ENCODE data around the gene AP1G1. TPM values are rescaled to one million over a fixed set of nuclear protein-coding genes. Genes with fewer than 3 reads are reported as not detected.

The AP1G1 gene
- total and polyA plus RNA-seq, 2 of the 4 experiments (the other 2 are of a cell fraction), result 48.3 to 86.7 TPM

DNA sequence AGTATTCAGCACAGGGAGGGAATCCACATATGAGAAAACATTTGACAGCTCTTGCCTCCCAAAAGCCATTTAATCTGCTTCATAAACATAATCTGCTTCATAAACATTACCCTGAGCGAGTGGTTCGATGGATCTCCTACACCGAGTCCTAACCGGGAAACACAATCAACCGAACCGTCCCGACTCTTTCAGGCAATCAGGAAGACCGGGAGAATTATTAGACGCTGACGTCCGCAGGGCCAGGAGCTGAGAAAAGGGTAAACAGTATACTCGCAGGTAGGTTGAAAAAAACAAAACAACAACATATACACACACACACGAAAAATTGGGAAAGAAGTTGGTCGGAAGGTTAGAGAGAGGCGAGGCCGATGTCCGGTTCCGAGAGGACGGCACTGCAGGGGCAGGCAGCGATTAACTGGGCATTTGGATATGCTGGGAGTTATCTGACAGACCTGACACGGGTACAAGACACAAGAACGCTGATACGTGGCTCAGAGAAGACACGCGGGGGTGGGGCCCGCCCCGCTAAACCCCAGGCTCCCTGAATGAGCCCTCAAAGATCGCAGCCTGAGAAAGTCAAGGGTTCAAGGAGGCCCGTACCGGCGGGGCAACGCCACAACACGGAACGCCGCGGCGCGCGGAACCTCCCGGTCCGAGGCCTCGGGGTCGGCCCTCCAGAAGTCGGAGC, 585 bp downstream of the AP1G1 start:
- ChIA-PET CTCF (interaction anchor here (1.3 to 1.4 kb wide), 2 partner anchors 75 to 154 kb away, joined by 3 to 4 read pairs; no protein-coding TSS in a partner anchor), POLR2A (ENCODE audit: unreplicated experiment) (no interaction called here)
- peak; percentile 38 for ATAC-seq (ENCODE audit: low read depth)
- Histone ChIP-seq H4K8ac (ENCODE audit: low read depth in 2 of 2, low read length in 2 of 2) (peak overlapping the region; percentile 93 to 100), H3K4me2 (ENCODE audit: low read depth, low read length) (peak overlapping the region; percentile 61), H3K23ac (ENCODE audit: low read depth, low read length) (peak overlapping the region; percentile 100), H3K27me3 (ENCODE audit: control insufficient read depth, insufficient read depth, low read length) (no peaks in the 10 kb centered on the region), H3K18ac (ENCODE audit: low read depth, low read length) (no peak overlapping the region; the same call in 1 of the 2 replicates), H3K4ac (ENCODE audit: low read depth, low read length) (peak overlapping the region; percentile 100), H2AK5ac (ENCODE audit: low read depth, low read length) (peak overlapping the region; percentile 70), H3K9me3 (ENCODE audit: control insufficient read depth, insufficient read depth, low read length) (no peaks in the 10 kb centered on the region), H2BK120ac (ENCODE audit: low read depth, low read length) (peak overlapping the region; percentile 62), H2BK15ac (ENCODE audit: low read depth, low read length) (0 out of 3 replicates have a peak overlapping the region, but pooled peaks have one; percentile 13), H3K56ac (ENCODE audit: extremely low read depth, insufficient read depth, low read length) (peak overlapping the region; percentile 100), H2AFZ (replicated peaks; ENCODE audit: low read length, poor library complexity) (peak overlapping the region; percentile 99), H2AK9ac (replicated peaks; ENCODE audit: low read depth, low read length, poor library complexity) (peak overlapping the region; percentile 95), H3K79me1 (ENCODE audit: low read depth in 1 of 2, low read length in 2 of 2) (peaks cover 0 to 28% of the 10 kb centered on the region in 2 experiments; a peak in 3 of 4 replicates), H2BK20ac (ENCODE audit: low read depth, low read length) (no peak overlapping the region), H4K5ac (ENCODE audit: low read depth, low read length) (peak overlapping the region; percentile 69), H3K36me3 (ENCODE audit: control insufficient read depth, insufficient read depth, low read length) (no peaks in the 10 kb centered on the region; the same call in 1 of the 2 replicates), H3K4me1 (ENCODE audit: control insufficient read depth, insufficient read depth, low read length) (peaks cover 10% of the 10 kb centered on the region), H4K91ac (ENCODE audit: insufficient read depth, low read depth, low read length) (peak overlapping the region; percentile 99), H3K4me3 (ENCODE audit: insufficient read depth, low read depth, low read length) (peak overlapping the region; percentile 61), H4K20me1 (ENCODE audit: insufficient read depth, low read length) (peaks cover 33% of the 10 kb centered on the region), H3K9ac (ENCODE audit: low read depth, low read length) (peak overlapping the region; percentile 100), H3K27ac (ENCODE audit: insufficient read depth, low read length) (peak overlapping the region; percentile 99), H2BK5ac (ENCODE audit: low read depth, low read length, poor library complexity, severe bottlenecking) (peak overlapping the region; percentile 99), H3K14ac (replicated peaks; ENCODE audit: low read depth, low read length) (peak overlapping the region; percentile 97), H3K9me1 (ENCODE audit: insufficient read depth, low read length) (no peaks in the 10 kb centered on the region; the same call in 1 of the 2 replicates)
- DNase-seq, result peak; percentile 21
- dilution Hi-C loops (cut with HindIII; ENCODE audit: low sequenced_read_pairs, unreplicated experiment), result no loop called here
- in situ Hi-C loops (cut with MboI; ENCODE audit: low sequenced_read_pairs), result no loop called here
- intact Hi-C loops (cut with micrococcal nuclease), result loop anchor here (1.0 to 5.0 kb wide), 3 partner anchors 12 to 74 kb away; partner anchors contain the start of genes ATXN1L and ZNF821
- TSS peak; percentile 60 for BruUV-seq (replicated peaks)
- TF ChIP-seq MAFK (IDR thresholded peaks at IDR 0.05; ENCODE audit: low read depth, low read length), result no peak
- no peak for TF ChIP-seq POLR2A (IDR thresholded peaks at IDR 0.05; ENCODE audit: low read depth, low read length)
- TF ChIP-seq MXI1 (IDR thresholded peaks at IDR 0.05; ENCODE audit: borderline replicate concordance, low read depth, low read length), result peak; percentile 33; the same call in 1 of the 2 replicates
- TF ChIP-seq, protein P1, sequence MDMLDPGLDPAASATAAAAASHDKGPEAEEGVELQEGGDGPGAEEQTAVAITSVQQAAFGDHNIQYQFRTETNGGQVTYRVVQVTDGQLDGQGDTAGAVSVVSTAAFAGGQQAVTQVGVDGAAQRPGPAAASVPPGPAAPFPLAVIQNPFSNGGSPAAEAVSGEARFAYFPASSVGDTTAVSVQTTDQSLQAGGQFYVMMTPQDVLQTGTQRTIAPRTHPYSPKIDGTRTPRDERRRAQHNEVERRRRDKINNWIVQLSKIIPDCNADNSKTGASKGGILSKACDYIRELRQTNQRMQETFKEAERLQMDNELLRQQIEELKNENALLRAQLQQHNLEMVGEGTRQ (IDR thresholded peaks at IDR 0.05; ENCODE audit: low read depth, low read length), result no peak
- TF ChIP-seq CTCF (conservative IDR thresholded peaks at IDR 0.05; ENCODE audit: low read depth, low read length), result no peak
- no peak for TF ChIP-seq CHD1 (IDR thresholded peaks at IDR 0.05; ENCODE audit: low read depth, low read length)
- no peak for TF ChIP-seq CEBPB (IDR thresholded peaks at IDR 0.05; ENCODE audit: low read depth, low read length)
- TF ChIP-seq RFX5 (IDR thresholded peaks at IDR 0.05; ENCODE audit: low read depth, low read length), result no peak
- 0 out of 2 replicates have a peak, but pooled peaks have one; percentile 1 for TF ChIP-seq RAD21 (IDR thresholded peaks at IDR 0.05; ENCODE audit: low read length)
- WGBS, 2 experiments (ENCODE audit: extremely low coverage in 2 of 2, insufficient read length in 1 of 2), result 0% methylated on average over 21 of the region's 44 CpGs; no CpG with 5 or more reads in 1 of the 2 experiments

Measured in IMR-90 (cell line).